A673 (cell line): ENCODE measurements around the gene BMPR1A.

ENCODE experiments used
- CTCF ChIP-seq: fragments of 300-800, 200-600 bp; sonication (generic); conservative IDR thresholded peaks from 2 replicates; pipeline ENCODE4 v1.5.1; 2017; ENCODE audit warnings: low read depth, mild to moderate bottlenecking, antibody characterized with exemption, low read length, moderate library complexity, mixed read lengths
- EZH2 ChIP-seq: fragments of 200-600 bp; sonication (generic); IDR thresholded peaks from 2 replicates; pipeline ENCODE4 v1.6.1; 2017; ENCODE audit warnings: borderline replicate concordance, low read depth, mild to moderate bottlenecking, mixed read lengths, antibody characterized with exemption, low read length; ENCODE audit not compliant: poor library complexity, severe bottlenecking

- no peak for TF ChIP-seq CTCF
- TF ChIP-seq EZH2: no peak
These were observed 176.3 kb downstream of the BMPR1A start for GRCh38 chr10:86932674-86933073.
